ENCODE results near the gene RFC5. TPM values are rescaled to one million over a fixed set of nuclear protein-coding genes. Genes with fewer than 3 reads are reported as not detected.

The RFC5 gene
- total RNA-seq, 1 experiment from 2014 or later, result 100 TPM

GRCh38 chr12:118023301-118023860, 6.9 kb downstream of the RFC5 start:
- H3K9me2 ChIP-seq (replicated peaks; ENCODE audit: low read length), result no peaks in the 10 kb centered on the region
- H3K4me2 ChIP-seq (ENCODE audit: low read length), result no peak overlapping the region
- ChIA-PET CTCF (no interaction called here), POLR2A (ENCODE audit: unreplicated experiment) (no interaction called here)
- H2AFZ ChIP-seq (ENCODE audit: low read length), result no peak overlapping the region
- no peak for ATAC-seq
- H3K4me1 ChIP-seq (ENCODE audit: insufficient read depth, low read length), result 0 out of 2 replicates have a peak, but pooled peaks cover under 1% of the 10 kb centered on the region
- H3K27me3 ChIP-seq (ENCODE audit: low read length), result no peaks in the 10 kb centered on the region
- no TSS peak for BruUV-seq (replicated peaks)
- peaks cover 17% of the 10 kb centered on the region for H3K79me2 ChIP-seq (ENCODE audit: low read length)
- no peak for DNase-seq
- no peak overlapping the region for H3K9ac ChIP-seq (ENCODE audit: low read length)
- intact Hi-C loops (cut with micrococcal nuclease), result no loop called here
- H3K27ac ChIP-seq (ENCODE audit: low read length), result no peak overlapping the region
- no peaks in the 10 kb centered on the region for H4K20me1 ChIP-seq (ENCODE audit: low read length)
- H3K4me3 ChIP-seq (ENCODE audit: low read length), result no peak overlapping the region
- H3K9me3 ChIP-seq (ENCODE audit: low read length), result no peaks in the 10 kb centered on the region
- H3F3A ChIP-seq (ENCODE audit: low read length, unreplicated experiment), result no peaks in the 10 kb centered on the region
- peaks cover 74% of the 10 kb centered on the region for H3K36me3 ChIP-seq (ENCODE audit: low read depth, low read length)
- TF ChIP-seq EZH2 (IDR thresholded peaks at IDR 0.05; ENCODE audit: low read length, unreplicated experiment) (no peak), CTCF (conservative IDR thresholded peaks at IDR 0.05; ENCODE audit: low read depth, low read length) (no peak), EZH2phosphoT487 (IDR thresholded peaks at IDR 0.05; ENCODE audit: borderline replicate concordance, low read length) (no peak)

- POLR2A ChIA-PET (ENCODE audit: unreplicated experiment), result no interaction called here
Measured at GRCh38 chr12:118025168-118025567, 8.7 kb downstream of the RFC5 start.

More at GRCh38 chr12:118025168-118025567, 8.7 kb downstream of the RFC5 start:
- BruUV-seq (replicated peaks), result no TSS peak
- H3K4me2 ChIP-seq (ENCODE audit: low read length), result no peak overlapping the region
- H3K4me3 ChIP-seq (ENCODE audit: low read length), result no peak overlapping the region
- H3K9me3 ChIP-seq (ENCODE audit: low read length), result no peaks in the 10 kb centered on the region
- no peak for DNase-seq
- H3K9me2 ChIP-seq (replicated peaks; ENCODE audit: low read length), result no peaks in the 10 kb centered on the region
- CTCF ChIA-PET, result no interaction called here
- TF ChIP-seq CTCF (conservative IDR thresholded peaks at IDR 0.05; ENCODE audit: low read depth, low read length), result no peak
- no peak for TF ChIP-seq EZH2phosphoT487 (IDR thresholded peaks at IDR 0.05; ENCODE audit: borderline replicate concordance, low read length)
- TF ChIP-seq EZH2 (IDR thresholded peaks at IDR 0.05; ENCODE audit: low read length, unreplicated experiment), result no peak
- no peak for ATAC-seq
- H3K27me3 ChIP-seq (ENCODE audit: low read length), result no peaks in the 10 kb centered on the region
- H3K9ac ChIP-seq (ENCODE audit: low read length), result no peak overlapping the region
- no peak overlapping the region for H3K27ac ChIP-seq (ENCODE audit: low read length)
- intact Hi-C loops (cut with micrococcal nuclease), result no loop called here
- no peaks in the 10 kb centered on the region for H3F3A ChIP-seq (ENCODE audit: low read length, unreplicated experiment)
- no peaks in the 10 kb centered on the region for H4K20me1 ChIP-seq (ENCODE audit: low read length)
- no peaks in the 10 kb centered on the region for H3K4me1 ChIP-seq (ENCODE audit: insufficient read depth, low read length)
- H2AFZ ChIP-seq (ENCODE audit: low read length), result no peak overlapping the region
- H3K36me3 ChIP-seq (ENCODE audit: low read depth, low read length), result peaks cover 74% of the 10 kb centered on the region
- 0 out of 2 replicates have a peak, but pooled peaks cover 6% of the 10 kb centered on the region for H3K79me2 ChIP-seq (ENCODE audit: low read length)

Measured in PC-3 (cell line).